Measurements from ENCODE around the gene GCAT. TPM values are rescaled to one million over a fixed set of nuclear protein-coding genes. Genes with fewer than 3 reads are reported as not detected.

GCAT gene
- total and polyA plus RNA-seq, 4 donors = 20.7 to 32.6 (median 29.8) TPM

DNA sequence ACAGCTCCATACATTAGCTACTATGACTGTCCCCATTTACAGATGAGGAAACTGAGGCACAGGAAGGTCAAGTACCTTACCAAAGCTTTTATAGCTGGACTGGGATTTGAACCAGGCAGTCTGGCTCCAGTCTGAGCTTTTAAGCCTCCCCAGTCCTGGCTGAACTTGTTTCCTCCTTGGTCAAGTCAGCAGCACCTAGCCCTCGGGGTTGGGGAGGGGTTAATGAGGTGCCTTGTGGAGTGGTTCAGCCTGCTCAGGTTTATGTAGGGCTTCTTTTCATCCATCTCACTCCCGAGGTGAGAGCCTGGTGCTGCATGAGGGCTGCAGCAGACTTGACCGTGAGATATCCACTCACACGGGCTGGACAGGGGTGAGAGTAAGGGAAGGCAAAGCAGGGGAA is 36.7 kb upstream of the GCAT start:
- 80% methylated on average over 4 of the region's 4 CpGs for WGBS
- Histone ChIP-seq H3K27me3 (ENCODE audit: control insufficient read depth in 4 of 4, insufficient read depth in 4 of 4, low read length in 3 of 4) (no peaks in the 10 kb centered on the region), H3K9ac (ENCODE audit: low read depth in 1 of 2, low read length in 2 of 2) (no peak overlapping the region), H3K27ac (ENCODE audit: low read depth in 1 of 2, low read length in 2 of 2) (no peak overlapping the region), H3K36me3 (ENCODE audit: control insufficient read depth in 4 of 4, insufficient read depth in 3 of 4, low read depth in 1 of 4, low read length in 3 of 4) (peaks cover 0 to 50% (median 26%) of the 10 kb centered on the region in 4 donors), H3K9me3 (ENCODE audit: control insufficient read depth in 4 of 4, low read length in 3 of 4) (no peaks in the 10 kb centered on the region), H3K4me1 (ENCODE audit: control insufficient read depth in 4 of 4, insufficient read depth in 4 of 4, low read length in 3 of 4) (peaks cover 0 to 4% (median 0%) of the 10 kb centered on the region in 4 donors), H3K4me3 (ENCODE audit: low read depth in 1 of 3, low read length in 3 of 3) (no peak overlapping the region)
- no peak for TF ChIP-seq RAD21 (IDR thresholded peaks at IDR 0.05)
- TF ChIP-seq TAF1 (conservative IDR thresholded peaks at IDR 0.05) = no peak
- TF ChIP-seq SP1 (IDR thresholded peaks at IDR 0.05) = no peak
- TF ChIP-seq HNF4G (IDR thresholded peaks at IDR 0.05) = no peak
- TF ChIP-seq FOXA2 (IDR thresholded peaks at IDR 0.05) = no peak
- TF ChIP-seq, protein P1, sequence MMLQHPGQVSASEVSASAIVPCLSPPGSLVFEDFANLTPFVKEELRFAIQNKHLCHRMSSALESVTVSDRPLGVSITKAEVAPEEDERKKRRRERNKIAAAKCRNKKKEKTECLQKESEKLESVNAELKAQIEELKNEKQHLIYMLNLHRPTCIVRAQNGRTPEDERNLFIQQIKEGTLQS (IDR thresholded peaks at IDR 0.05) = no peak
- TF ChIP-seq EGR1 (IDR thresholded peaks at IDR 0.05; ENCODE audit: low read depth in 2 of 2) = no peak
- no peak for TF ChIP-seq FOXA1 (IDR thresholded peaks at IDR 0.05)
- TF ChIP-seq RXRA (IDR thresholded peaks at IDR 0.05) = no peak
- no peak for TF ChIP-seq HNF4A (conservative IDR thresholded peaks at IDR 0.05)
- TF ChIP-seq YY1 (IDR thresholded peaks at IDR 0.05) = no peak
- TF ChIP-seq, protein P2, sequence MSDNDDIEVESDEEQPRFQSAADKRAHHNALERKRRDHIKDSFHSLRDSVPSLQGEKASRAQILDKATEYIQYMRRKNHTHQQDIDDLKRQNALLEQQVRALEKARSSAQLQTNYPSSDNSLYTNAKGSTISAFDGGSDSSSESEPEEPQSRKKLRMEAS (IDR thresholded peaks at IDR 0.05) = no peak
- TF ChIP-seq NR2F2 (IDR thresholded peaks at IDR 0.05) = no peak
- no peak for TF ChIP-seq GABPA (IDR thresholded peaks at IDR 0.05 in 1 of 2, conservative IDR thresholded peaks at IDR 0.05 in 1 of 2)
- TF ChIP-seq, protein P3, sequence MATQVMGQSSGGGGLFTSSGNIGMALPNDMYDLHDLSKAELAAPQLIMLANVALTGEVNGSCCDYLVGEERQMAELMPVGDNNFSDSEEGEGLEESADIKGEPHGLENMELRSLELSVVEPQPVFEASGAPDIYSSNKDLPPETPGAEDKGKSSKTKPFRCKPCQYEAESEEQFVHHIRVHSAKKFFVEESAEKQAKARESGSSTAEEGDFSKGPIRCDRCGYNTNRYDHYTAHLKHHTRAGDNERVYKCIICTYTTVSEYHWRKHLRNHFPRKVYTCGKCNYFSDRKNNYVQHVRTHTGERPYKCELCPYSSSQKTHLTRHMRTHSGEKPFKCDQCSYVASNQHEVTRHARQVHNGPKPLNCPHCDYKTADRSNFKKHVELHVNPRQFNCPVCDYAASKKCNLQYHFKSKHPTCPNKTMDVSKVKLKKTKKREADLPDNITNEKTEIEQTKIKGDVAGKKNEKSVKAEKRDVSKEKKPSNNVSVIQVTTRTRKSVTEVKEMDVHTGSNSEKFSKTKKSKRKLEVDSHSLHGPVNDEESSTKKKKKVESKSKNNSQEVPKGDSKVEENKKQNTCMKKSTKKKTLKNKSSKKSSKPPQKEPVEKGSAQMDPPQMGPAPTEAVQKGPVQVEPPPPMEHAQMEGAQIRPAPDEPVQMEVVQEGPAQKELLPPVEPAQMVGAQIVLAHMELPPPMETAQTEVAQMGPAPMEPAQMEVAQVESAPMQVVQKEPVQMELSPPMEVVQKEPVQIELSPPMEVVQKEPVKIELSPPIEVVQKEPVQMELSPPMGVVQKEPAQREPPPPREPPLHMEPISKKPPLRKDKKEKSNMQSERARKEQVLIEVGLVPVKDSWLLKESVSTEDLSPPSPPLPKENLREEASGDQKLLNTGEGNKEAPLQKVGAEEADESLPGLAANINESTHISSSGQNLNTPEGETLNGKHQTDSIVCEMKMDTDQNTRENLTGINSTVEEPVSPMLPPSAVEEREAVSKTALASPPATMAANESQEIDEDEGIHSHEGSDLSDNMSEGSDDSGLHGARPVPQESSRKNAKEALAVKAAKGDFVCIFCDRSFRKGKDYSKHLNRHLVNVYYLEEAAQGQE (IDR thresholded peaks at IDR 0.05) = no peak
- TF ChIP-seq, protein P4, sequence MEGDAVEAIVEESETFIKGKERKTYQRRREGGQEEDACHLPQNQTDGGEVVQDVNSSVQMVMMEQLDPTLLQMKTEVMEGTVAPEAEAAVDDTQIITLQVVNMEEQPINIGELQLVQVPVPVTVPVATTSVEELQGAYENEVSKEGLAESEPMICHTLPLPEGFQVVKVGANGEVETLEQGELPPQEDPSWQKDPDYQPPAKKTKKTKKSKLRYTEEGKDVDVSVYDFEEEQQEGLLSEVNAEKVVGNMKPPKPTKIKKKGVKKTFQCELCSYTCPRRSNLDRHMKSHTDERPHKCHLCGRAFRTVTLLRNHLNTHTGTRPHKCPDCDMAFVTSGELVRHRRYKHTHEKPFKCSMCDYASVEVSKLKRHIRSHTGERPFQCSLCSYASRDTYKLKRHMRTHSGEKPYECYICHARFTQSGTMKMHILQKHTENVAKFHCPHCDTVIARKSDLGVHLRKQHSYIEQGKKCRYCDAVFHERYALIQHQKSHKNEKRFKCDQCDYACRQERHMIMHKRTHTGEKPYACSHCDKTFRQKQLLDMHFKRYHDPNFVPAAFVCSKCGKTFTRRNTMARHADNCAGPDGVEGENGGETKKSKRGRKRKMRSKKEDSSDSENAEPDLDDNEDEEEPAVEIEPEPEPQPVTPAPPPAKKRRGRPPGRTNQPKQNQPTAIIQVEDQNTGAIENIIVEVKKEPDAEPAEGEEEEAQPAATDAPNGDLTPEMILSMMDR (IDR thresholded peaks at IDR 0.05; ENCODE audit: low read depth, low read length, missing input control) = no peak
- TF ChIP-seq, protein P5, sequence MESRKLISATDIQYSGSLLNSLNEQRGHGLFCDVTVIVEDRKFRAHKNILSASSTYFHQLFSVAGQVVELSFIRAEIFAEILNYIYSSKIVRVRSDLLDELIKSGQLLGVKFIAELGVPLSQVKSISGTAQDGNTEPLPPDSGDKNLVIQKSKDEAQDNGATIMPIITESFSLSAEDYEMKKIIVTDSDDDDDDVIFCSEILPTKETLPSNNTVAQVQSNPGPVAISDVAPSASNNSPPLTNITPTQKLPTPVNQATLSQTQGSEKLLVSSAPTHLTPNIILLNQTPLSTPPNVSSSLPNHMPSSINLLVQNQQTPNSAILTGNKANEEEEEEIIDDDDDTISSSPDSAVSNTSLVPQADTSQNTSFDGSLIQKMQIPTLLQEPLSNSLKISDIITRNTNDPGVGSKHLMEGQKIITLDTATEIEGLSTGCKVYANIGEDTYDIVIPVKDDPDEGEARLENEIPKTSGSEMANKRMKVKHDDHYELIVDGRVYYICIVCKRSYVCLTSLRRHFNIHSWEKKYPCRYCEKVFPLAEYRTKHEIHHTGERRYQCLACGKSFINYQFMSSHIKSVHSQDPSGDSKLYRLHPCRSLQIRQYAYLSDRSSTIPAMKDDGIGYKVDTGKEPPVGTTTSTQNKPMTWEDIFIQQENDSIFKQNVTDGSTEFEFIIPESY (IDR thresholded peaks at IDR 0.05) = no peak
- no peak for TF ChIP-seq JUND (IDR thresholded peaks at IDR 0.05)
- no peak for DNase-seq (ENCODE audit: low spot score)
